ENCODE results near the gene OSBP2.
A peak's percentile ranks its signal among the peaks of the same experiment; 100 is the strongest.

OSBP2 gene

DNA sequence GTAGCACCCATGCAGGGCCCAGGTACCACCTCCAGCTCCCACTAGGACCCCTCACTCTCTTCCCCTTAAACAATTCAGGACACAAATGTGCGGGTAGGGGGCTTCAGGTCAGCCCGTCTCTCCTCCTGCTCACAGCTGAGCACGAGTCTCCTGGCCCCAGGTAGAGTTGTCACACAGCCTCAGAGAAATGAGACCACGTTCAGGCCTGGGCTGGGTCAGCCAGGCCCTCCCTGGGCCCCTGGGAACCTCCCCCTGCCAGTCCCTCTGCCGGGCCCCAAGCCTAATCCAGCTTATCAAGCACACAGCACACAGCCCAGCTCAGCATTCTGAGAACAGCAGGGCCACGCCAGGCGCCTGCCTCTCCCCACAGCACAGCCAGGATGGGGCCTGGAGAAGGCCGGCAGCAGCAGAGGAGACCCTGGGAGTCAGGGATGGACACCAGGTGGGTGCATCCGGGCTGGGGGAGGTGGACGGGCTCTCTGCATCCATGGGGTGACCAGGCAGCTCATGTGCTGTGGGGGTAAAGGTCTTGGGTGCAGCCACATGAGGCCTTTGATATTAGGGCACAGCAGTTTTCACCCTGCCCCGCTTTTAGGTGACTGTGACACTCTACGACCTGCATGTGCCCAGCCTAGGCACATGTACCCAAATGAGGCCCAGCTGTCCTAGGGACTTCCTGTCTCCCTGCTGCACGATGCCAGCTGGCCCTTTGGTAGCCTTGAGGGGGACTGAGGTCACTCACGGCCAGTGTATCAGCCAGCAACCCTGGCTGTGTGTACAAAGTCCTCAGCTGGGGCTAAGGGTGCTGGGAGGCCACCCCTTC, 186.9 kb downstream of the OSBP2 start:
- TF ChIP-seq, protein P1, sequence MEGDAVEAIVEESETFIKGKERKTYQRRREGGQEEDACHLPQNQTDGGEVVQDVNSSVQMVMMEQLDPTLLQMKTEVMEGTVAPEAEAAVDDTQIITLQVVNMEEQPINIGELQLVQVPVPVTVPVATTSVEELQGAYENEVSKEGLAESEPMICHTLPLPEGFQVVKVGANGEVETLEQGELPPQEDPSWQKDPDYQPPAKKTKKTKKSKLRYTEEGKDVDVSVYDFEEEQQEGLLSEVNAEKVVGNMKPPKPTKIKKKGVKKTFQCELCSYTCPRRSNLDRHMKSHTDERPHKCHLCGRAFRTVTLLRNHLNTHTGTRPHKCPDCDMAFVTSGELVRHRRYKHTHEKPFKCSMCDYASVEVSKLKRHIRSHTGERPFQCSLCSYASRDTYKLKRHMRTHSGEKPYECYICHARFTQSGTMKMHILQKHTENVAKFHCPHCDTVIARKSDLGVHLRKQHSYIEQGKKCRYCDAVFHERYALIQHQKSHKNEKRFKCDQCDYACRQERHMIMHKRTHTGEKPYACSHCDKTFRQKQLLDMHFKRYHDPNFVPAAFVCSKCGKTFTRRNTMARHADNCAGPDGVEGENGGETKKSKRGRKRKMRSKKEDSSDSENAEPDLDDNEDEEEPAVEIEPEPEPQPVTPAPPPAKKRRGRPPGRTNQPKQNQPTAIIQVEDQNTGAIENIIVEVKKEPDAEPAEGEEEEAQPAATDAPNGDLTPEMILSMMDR (IDR thresholded peaks at IDR 0.05; ENCODE audit: insufficient read depth, missing control alignments), result no peak
- DNase-seq (ENCODE audit: insufficient read length, low spot score) (peak; percentile 72), FAIRE-seq (no peak)

DNA sequence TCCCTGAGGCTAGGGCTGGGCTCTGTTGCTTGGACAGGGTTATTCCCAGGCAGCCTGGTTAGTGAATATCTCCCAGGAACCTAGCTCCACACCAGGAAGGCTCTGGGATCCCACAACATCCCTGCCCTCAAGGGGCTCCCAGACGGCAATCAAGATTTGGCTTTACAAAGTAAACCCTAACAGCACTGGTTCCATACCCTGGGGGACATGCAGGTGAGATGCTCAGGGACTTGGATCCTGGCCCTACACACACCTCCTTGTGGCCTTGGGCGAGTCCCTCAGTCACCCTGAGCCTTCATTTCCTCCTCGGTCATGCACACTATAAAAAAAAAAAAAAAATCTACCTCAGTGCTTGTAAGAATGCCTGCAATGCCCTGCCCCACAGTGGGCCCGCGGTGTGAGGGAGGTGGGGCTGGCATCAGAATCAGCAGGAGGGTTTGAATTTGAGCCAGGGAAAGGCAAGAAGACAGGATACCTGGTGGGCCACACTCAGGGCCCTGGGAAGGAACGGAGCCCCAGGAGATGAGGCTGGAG, 187.6 kb downstream of the OSBP2 start:
- DNase-seq (ENCODE audit: insufficient read length, low spot score), result no peak
- TF ChIP-seq, protein P1 (IDR thresholded peaks at IDR 0.05; ENCODE audit: insufficient read depth, missing control alignments), result no peak
- FAIRE-seq, result no peak

DNA sequence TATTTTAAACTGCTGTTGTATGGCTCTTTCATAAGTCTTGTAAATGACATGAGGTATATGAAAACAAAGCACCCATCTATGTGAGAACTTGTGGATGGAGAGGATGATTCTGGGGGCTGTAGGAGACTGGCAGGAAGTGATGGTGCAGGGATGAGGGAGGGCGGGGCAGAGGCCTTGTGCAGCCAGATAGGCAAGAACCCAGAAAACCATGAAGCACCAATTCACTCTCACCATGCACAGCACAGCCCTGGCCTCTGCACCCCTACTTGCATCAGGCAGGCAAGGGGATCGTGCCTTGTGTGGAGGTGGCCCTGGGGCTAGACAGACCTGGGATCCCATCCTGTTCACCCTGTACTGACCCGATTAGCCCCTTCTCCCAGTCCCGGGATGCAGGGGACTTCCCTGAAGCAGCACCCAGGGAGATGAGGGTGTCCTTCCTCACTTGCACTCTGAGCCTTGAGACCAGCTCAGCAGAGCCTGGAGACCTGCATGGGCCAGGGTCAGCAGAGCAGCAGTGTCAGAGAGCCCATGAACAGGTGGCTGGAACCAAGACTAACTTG, 188.4 kb downstream of the OSBP2 start:
- TF ChIP-seq, protein P1 (IDR thresholded peaks at IDR 0.05; ENCODE audit: insufficient read depth, missing control alignments), result no peak
- DNase-seq (ENCODE audit: insufficient read length, low spot score), result no peak
- no peak for FAIRE-seq

DNA sequence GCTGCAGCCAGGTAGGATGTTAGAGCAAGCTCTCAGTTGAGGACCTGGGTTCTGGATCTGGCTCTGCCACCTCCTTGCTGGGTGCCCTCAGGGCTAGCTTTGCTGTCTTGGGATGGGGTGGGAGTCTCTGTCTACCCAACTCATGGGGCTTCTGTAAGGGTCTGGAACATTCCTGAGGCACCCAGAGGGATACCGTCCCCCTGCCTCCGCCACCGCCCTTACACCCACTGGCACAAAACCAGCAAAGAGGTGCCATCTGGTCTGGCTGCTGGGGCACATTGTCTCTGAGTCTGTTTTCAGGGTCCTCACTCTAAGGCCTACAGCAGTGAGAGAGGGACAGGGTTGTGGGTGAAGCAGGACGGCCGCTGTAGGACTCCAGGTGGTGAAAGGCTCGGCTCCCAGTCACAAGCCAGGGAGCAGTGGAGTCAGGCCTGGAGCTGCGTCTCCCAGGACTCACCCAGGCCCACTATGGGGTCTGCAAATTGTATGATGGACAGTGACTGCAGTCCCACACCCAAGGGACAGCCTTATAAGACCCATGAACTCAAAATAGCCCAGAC, 189.0 kb downstream of the OSBP2 start:
- no peak for DNase-seq (ENCODE audit: insufficient read length, low spot score)
- TF ChIP-seq, protein P1 (IDR thresholded peaks at IDR 0.05; ENCODE audit: insufficient read depth, missing control alignments), result no peak
- FAIRE-seq, result no peak

DNA sequence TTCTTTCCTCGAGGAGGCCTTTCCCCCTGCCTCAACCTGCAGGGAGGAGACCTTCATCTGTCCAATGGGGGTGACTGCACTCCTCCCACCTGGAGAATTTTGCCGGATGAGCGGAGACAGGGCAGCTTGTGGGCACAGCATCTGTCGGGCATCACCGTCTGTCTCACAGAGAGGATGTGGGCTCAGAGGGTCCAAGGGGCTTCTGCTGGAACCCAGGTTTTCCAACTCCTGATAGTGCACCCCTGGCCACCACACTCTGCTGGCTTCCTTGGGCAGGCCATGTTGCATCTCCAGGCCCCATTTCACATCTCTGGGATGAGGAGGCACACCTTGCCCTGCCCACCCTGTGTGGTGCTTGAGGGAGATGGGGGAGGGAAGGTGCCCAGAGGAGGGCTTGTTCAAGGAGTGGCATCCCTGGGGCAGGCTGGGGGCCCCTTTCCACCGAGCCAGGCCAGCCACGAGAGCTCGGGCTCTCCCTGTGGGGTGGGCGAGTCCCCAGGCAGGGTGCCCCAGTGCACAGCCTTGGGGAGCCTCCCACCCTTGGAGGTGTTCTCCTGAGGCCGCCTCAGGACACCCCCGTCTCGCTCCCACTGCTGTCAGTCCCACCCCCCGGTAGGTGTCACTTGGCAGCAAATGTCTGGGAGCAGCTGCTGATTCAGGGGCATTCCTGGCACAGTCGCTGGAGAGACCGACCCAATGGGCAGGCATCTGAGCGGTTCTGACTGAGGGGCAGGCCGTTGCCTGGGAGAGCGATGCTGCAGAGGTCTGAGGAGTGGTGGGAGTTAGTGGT, 189.7 kb downstream of the OSBP2 start:
- no peak for FAIRE-seq
- no peak for DNase-seq (ENCODE audit: insufficient read length, low spot score)
- TF ChIP-seq, protein P1 (IDR thresholded peaks at IDR 0.05; ENCODE audit: insufficient read depth, missing control alignments), result no peak

DNA sequence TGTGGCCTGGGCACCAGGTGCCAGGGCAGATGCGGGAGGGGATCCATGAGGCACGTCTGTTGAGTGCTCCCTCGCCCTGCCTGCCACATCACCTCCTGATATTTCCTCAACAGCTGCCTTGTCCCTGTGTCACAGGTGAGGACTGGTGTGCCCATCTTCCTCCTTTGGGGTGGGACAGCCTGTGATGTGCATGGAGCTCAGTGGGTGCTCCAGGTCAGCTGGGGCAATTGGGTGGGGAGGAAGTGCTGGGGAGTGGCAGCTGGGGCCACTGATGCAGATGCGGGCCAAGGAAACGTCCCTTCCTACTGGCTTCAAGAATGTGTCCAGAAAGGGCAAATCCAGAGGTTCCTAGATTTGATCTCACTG, 190.3 kb downstream of the OSBP2 start:
- no peak for FAIRE-seq
- TF ChIP-seq, protein P1 (IDR thresholded peaks at IDR 0.05; ENCODE audit: insufficient read depth, missing control alignments), result no peak

More for the DNA sequence above, 190.3 kb downstream of the OSBP2 start:
- DNase-seq (ENCODE audit: insufficient read length, low spot score), result no peak
